ENCODE results near the gene A4GALT.
"Not testable (repeated sequence)": the region's sequence is repeated elsewhere in the genome, so short reads cannot be mapped to it uniquely, and the experiment has no call there.

The A4GALT gene

DNA sequence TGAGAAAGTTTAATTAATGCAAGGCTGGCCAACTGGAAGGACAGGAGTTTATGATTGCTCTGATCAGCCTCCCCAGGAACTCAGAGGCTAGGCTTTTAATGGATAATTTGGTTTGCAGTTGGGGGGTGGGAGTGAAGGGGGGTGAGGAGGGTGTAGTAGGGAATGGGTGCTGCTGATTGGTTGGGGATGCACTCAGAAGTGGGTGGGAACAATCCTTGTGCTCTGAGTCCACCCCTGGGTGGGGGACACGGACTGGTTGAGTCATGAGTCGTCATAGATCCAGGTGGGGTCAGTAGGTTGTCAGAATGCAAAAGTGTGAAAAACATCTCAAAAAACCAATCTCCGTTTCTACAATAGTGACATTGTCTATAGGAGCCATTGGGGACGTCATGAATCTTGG, 50.6 kb downstream of the A4GALT start:
- Mint-ChIP-seq H3K27me3 (no peaks in the 10 kb centered on the region), H3K27ac (no peak overlapping the region), H3K4me3 (no peak overlapping the region), H3K9me3 (no peaks in the 10 kb centered on the region), H3K4me1 (ENCODE audit: low read depth) (peaks cover 10% of the 10 kb centered on the region), H3K36me3 (ENCODE audit: low read depth) (no peaks in the 10 kb centered on the region)
- no peak for DNase-seq

DNA sequence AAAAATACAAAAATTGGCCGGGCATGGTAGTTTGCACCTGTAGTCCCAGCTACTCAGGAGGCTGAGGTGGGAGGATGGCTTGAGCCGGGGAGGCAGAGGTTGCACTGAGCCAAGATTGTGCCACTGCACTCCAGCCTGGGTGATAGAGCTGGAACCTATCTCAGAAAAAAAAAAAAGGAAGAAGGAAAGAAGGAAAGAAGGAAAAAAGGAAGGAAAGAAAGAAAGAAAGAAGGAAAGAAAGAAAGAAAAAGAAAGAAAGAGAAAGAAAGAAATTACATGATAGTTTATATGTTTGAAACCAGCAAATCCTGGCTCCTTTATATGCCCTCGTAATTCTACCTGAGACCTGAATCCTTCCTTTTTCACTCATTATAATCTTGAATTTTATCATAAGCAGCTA, 54.3 kb downstream of the A4GALT start:
- not testable (repeated sequence) for H3K27me3 Mint-ChIP-seq; H3K4me1 Mint-ChIP-seq (ENCODE audit: low read depth); H3K4me3 Mint-ChIP-seq; H3K9me3 Mint-ChIP-seq; H3K27ac Mint-ChIP-seq; DNase-seq; H3K36me3 Mint-ChIP-seq (ENCODE audit: low read depth)

- no peaks in the 10 kb centered on the region for H3K36me3 Mint-ChIP-seq (ENCODE audit: low read depth)
- H3K27me3 Mint-ChIP-seq: peaks cover 4% of the 10 kb centered on the region
- no peak overlapping the region for H3K4me3 Mint-ChIP-seq
Measured at GRCh38 chr22:42664976-42665831, 55.5 kb downstream of the A4GALT start.

DNA sequence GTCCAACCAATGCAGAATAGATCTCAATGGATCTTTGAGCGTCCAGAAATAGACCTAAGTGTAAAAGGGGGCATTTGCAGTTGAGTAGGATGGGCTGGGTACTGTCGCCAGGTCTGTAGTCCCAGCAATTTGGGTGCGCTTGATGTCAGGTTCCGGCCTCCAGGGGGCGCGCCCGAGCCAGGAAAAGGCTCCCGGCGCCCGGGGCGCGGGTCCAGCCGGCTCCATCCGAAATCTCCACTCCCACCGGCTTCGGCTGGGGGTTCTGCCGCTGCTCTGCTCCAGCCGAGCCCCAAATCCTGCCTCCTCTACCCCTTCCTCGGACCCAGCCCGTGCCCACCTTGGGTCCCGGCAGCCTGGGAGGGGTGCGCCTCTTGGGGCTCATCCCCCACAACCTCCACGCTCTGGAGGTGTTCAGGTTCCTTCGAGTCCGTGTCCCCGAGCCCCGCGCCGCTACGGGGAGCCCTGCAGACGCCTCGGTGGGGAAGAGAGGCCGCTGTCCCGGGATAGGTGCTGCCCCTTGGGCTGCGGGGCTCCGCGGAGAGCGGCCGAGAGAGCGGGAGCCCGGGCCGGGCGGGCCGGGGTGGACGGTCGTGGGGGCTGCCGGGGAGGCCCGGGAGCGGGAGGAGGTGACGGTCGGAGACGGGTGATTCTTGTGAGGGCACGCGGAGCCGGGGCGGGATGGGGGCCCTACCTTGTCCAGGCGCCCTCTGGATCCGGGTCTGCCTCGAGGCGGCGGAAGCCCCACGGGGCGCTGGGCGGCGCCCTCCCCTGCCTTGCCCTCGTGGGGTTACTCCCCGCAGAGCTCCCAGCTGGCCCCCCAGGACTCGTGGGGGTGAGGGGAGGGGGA, 58.5 kb downstream of the A4GALT start:
- Mint-ChIP-seq H3K4me1 (ENCODE audit: low read depth) (no peaks in the 10 kb centered on the region), H3K27ac (no peak overlapping the region), H3K9me3 (no peaks in the 10 kb centered on the region), H3K4me3 (peak overlapping the region; percentile 67), H3K36me3 (ENCODE audit: low read depth) (no peaks in the 10 kb centered on the region), H3K27me3 (peaks cover 7% of the 10 kb centered on the region)
- peak; percentile 88 for DNase-seq

More at GRCh38 chr22:42664976-42665831, 55.5 kb downstream of the A4GALT start:
- DNase-seq: no peak
- H3K4me1 Mint-ChIP-seq (ENCODE audit: low read depth): peaks cover under 1% of the 10 kb centered on the region
- H3K9me3 Mint-ChIP-seq: no peaks in the 10 kb centered on the region
- no peak overlapping the region for H3K27ac Mint-ChIP-seq

- DNase-seq: no peak
- Mint-ChIP-seq H3K27me3 (peaks cover 3% of the 10 kb centered on the region), H3K4me1 (ENCODE audit: low read depth) (no peaks in the 10 kb centered on the region), H3K36me3 (ENCODE audit: low read depth) (no peaks in the 10 kb centered on the region), H3K4me3 (no peak overlapping the region), H3K9me3 (no peaks in the 10 kb centered on the region), H3K27ac (no peak overlapping the region)
Measured at GRCh38 chr22:42656578-42656977, 64.1 kb downstream of the A4GALT start.

DNA sequence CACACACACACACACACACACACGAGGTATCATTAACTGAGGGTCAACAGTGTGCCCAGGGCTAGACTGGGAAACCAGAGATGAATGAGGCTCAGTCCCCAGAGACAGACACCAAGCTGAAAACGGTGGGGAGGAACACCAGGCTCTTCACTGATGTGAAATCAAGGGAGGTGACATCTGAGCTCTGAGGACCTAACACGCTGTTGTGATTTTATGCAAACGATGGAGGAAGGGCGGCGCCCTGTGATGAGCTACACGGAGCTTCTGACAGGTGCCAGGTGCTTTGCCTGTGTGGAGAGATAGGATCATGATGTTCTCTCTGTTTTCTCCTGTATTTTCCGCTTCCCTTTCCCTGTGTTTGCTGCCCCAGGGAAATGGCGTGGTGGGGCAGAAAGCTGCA, 65.0 kb downstream of the A4GALT start:
- Mint-ChIP-seq H3K27me3 (peaks cover 3% of the 10 kb centered on the region), H3K9me3 (no peaks in the 10 kb centered on the region), H3K36me3 (ENCODE audit: low read depth) (no peaks in the 10 kb centered on the region), H3K4me1 (ENCODE audit: low read depth) (no peaks in the 10 kb centered on the region), H3K4me3 (no peak overlapping the region), H3K27ac (no peak overlapping the region)
- DNase-seq: no peak

- H3K27ac Mint-ChIP-seq: no peak overlapping the region
- no peaks in the 10 kb centered on the region for H3K36me3 Mint-ChIP-seq (ENCODE audit: low read depth)
- H3K9me3 Mint-ChIP-seq: no peaks in the 10 kb centered on the region
- no peak for DNase-seq
- peaks cover 3% of the 10 kb centered on the region for H3K4me1 Mint-ChIP-seq (ENCODE audit: low read depth)
- no peak overlapping the region for H3K4me3 Mint-ChIP-seq
- peaks cover 3% of the 10 kb centered on the region for H3K27me3 Mint-ChIP-seq
Measured at GRCh38 chr22:42654436-42655073, 66.1 kb downstream of the A4GALT start.

DNA sequence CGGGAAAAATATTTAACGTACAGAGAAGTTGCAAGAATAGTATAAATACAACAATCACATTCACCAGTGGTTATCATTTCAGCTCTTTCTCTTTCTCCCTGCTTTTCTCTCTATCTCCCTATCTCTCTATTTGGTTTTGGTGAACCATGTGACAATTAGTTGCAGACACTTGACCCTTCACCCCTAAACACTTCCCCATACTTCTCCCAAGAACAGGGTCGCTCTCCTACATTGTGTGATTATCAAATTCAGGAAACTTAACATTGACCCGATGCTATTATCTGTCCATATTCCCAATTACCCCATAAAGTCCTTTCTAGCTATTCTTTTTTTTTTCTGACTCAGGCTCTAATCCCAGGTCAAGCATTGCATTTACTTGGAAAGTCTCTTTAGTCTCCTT, 66.7 kb downstream of the A4GALT start:
- Mint-ChIP-seq H3K27me3 (peaks cover 3% of the 10 kb centered on the region), H3K4me3 (no peak overlapping the region), H3K27ac (no peak overlapping the region), H3K36me3 (ENCODE audit: low read depth) (no peaks in the 10 kb centered on the region), H3K4me1 (ENCODE audit: low read depth) (peaks cover 3% of the 10 kb centered on the region), H3K9me3 (no peaks in the 10 kb centered on the region)
- DNase-seq: no peak

GRCh38 chr22:42651134-42651533, 69.5 kb downstream of the A4GALT start:
- no peak for DNase-seq
- H3K36me3 Mint-ChIP-seq (ENCODE audit: low read depth): peaks cover 8% of the 10 kb centered on the region
- H3K4me1 Mint-ChIP-seq (ENCODE audit: low read depth): peaks cover 22% of the 10 kb centered on the region
- no peaks in the 10 kb centered on the region for H3K9me3 Mint-ChIP-seq
- no peak overlapping the region for H3K27ac Mint-ChIP-seq
- no peaks in the 10 kb centered on the region for H3K27me3 Mint-ChIP-seq
- H3K4me3 Mint-ChIP-seq: no peak overlapping the region

- peaks cover 15% of the 10 kb centered on the region for H3K36me3 Mint-ChIP-seq (ENCODE audit: low read depth)
- H3K27me3 Mint-ChIP-seq: no peaks in the 10 kb centered on the region
- peak; percentile 90 for DNase-seq
- H3K27ac Mint-ChIP-seq: peak within 1 kb of the TSS; percentile 96
- H3K4me3 Mint-ChIP-seq: peak within 1 kb of the TSS; percentile 98
- H3K9me3 Mint-ChIP-seq: no peaks in the 10 kb centered on the region
- H3K4me1 Mint-ChIP-seq (ENCODE audit: low read depth): peaks cover 36% of the 10 kb centered on the region
Measured at GRCh38 chr22:42649246-42650099, 71.2 kb downstream of the A4GALT start, which contains the start of gene CYB5R3. Gene CYB5R3, minus strand, starts transcription at chr22:42649392. Its CDS starts 77 bp downstream, at chr22:42649315.

- peak; percentile 67 for DNase-seq
- Mint-ChIP-seq H3K27me3 (no peaks in the 10 kb centered on the region), H3K4me3 (peak overlapping the region; percentile 98), H3K4me1 (ENCODE audit: low read depth) (peaks cover 40% of the 10 kb centered on the region), H3K27ac (peak overlapping the region; percentile 96), H3K9me3 (no peaks in the 10 kb centered on the region), H3K36me3 (ENCODE audit: low read depth) (peaks cover 15% of the 10 kb centered on the region)
Measured at GRCh38 chr22:42648368-42649245, 72.1 kb downstream of the A4GALT start.

DNA sequence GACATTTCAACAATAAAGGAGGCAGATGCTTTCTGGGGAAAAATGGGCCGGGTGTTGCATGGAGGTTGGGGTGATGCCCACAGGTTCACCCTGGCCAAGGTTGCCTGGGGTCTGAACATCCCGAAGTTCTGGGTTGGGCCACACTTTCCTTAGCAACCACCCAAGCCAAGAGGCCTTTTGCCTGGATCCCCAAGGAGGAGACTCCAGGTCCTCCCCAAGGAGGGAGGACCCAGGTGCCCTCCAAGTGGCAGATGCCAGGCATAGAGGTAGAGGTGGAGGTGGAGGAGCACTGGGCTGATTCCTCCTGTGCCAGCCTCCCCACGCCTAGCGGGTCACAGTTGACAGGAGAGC, 72.7 kb downstream of the A4GALT start:
- Mint-ChIP-seq H3K36me3 (ENCODE audit: low read depth) (peaks cover 15% of the 10 kb centered on the region), H3K4me3 (peak overlapping the region; percentile 98), H3K27me3 (no peaks in the 10 kb centered on the region), H3K4me1 (ENCODE audit: low read depth) (peaks cover 40% of the 10 kb centered on the region), H3K27ac (peak overlapping the region; percentile 60), H3K9me3 (no peaks in the 10 kb centered on the region)
- DNase-seq: no peak

Measured in activated T-cell treated with anti-CD3 and anti-CD28 coated beads, Interleukin-2, amount 50 U/mL, for 24 hours (primary cell).